ENCODE results near the gene FCHO2. TPM values are rescaled to one million over a fixed set of nuclear protein-coding genes. Genes with fewer than 3 reads are reported as not detected.

FCHO2 gene
- total RNA-seq, 1 donor from 2014 or later: 17.7 TPM

DNA sequence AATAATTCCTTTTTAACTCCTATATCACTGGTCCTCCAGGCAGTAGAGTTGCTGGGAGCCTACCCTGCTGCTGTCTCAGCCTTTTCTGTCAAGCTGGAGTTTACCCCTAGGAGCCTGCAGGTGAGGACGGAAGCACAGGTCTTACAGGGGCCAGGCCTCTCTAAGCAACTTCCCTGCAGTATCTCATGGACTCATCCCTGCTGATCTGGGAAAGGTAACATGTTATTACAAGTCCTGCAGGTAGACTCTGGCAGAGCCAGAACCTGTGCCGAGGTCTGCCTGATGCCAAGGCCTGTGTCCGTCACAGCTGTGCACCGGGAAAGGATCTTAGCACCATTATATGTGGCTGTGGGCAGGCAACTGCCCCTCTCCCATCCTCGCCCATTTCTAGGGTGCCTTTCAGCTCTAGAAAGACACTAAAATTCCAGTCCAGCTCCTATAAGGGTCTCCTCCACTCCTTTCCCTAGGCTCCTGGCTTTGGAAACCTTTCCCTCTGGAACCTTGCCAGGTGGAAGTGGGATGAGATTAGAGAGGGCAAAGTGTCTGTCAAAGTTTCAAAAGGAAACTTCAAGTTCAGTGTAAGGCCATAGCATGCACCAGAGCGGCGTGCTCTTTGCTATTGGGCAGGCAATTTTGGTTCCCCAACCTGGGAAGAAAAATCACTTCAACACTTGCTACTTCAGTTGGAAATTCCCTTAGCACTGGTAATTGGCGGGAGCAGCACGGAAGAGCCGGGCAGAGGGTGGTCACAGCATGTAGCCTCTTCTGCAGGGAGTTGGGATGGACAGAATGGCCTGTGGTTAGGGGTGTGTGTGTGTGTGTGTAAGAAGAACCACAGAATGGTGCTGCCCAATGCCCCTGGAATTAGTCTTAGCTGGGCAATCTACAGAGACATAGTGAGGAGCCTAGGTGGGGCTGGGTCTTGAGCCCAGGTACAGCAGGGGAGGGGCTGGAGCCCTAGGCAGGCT is 182.0 kb downstream of the FCHO2 start:
- H3K79me2 ChIP-seq (ENCODE audit: low read depth): no peaks in the 10 kb centered on the region
- Mint-ChIP-seq H3K27me3 (ENCODE audit: insufficient read depth, low read depth) (peaks cover 3% of the 10 kb centered on the region), H3K36me3 (no peaks in the 10 kb centered on the region), H3K27ac (no peak overlapping the region), H3K9me3 (no peaks in the 10 kb centered on the region), H3K4me3 (no peak overlapping the region), H3K4me1 (peaks cover 3% of the 10 kb centered on the region)
- H3K36me3 ChIP-seq: no peaks in the 10 kb centered on the region
- no peak for TF ChIP-seq EZH2phosphoT487 (IDR thresholded peaks at IDR 0.05)
- TF ChIP-seq, protein P1, sequence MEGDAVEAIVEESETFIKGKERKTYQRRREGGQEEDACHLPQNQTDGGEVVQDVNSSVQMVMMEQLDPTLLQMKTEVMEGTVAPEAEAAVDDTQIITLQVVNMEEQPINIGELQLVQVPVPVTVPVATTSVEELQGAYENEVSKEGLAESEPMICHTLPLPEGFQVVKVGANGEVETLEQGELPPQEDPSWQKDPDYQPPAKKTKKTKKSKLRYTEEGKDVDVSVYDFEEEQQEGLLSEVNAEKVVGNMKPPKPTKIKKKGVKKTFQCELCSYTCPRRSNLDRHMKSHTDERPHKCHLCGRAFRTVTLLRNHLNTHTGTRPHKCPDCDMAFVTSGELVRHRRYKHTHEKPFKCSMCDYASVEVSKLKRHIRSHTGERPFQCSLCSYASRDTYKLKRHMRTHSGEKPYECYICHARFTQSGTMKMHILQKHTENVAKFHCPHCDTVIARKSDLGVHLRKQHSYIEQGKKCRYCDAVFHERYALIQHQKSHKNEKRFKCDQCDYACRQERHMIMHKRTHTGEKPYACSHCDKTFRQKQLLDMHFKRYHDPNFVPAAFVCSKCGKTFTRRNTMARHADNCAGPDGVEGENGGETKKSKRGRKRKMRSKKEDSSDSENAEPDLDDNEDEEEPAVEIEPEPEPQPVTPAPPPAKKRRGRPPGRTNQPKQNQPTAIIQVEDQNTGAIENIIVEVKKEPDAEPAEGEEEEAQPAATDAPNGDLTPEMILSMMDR (IDR thresholded peaks at IDR 0.05): no peak
- H3K27me3 ChIP-seq: no peaks in the 10 kb centered on the region
- no peak overlapping the region for H3K4me3 ChIP-seq
- no peak overlapping the region for H3K27ac ChIP-seq
- H3K9ac ChIP-seq: no peak overlapping the region
- no peaks in the 10 kb centered on the region for H3F3A ChIP-seq (ENCODE audit: low read depth)
- H4K20me1 ChIP-seq (ENCODE audit: low read depth): no peaks in the 10 kb centered on the region
- H3K9me3 ChIP-seq (ENCODE audit: low read depth): no peaks in the 10 kb centered on the region
- no peaks in the 10 kb centered on the region for H3K4me1 ChIP-seq
- H2AFZ ChIP-seq (replicated peaks): no peak overlapping the region
- DNase-seq (ENCODE audit: low spot score): no peak
- H3K4me2 ChIP-seq: no peak overlapping the region

DNA sequence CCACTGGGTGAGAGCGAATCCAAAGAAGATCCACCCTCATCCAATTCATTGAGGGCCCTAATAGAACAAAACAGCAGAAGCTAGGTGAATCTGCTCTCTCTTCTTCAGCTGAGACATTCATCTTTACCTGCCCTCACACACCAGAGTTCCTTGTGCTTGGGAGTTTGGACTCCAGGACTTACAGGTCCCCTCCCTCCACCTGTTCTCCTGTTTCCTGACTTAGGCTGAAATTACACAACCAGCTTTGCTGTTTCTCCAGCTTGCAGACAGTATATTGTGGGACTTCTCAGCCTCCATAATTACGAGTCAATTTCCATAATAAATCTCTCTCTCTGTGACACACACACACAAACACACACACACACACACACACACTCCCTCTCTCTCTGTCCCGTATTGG is 183.6 kb downstream of the FCHO2 start:
- Histone ChIP-seq H3K79me2 (ENCODE audit: low read depth) (no peaks in the 10 kb centered on the region), H3K4me3 (no peak overlapping the region), H3K36me3 (no peaks in the 10 kb centered on the region), H2AFZ (replicated peaks) (no peak overlapping the region), H3K9me3 (ENCODE audit: low read depth) (no peaks in the 10 kb centered on the region), H3F3A (ENCODE audit: low read depth) (no peaks in the 10 kb centered on the region), H3K27me3 (no peaks in the 10 kb centered on the region), H3K4me1 (no peaks in the 10 kb centered on the region), H4K20me1 (ENCODE audit: low read depth) (no peaks in the 10 kb centered on the region), H3K27ac (no peak overlapping the region), H3K4me2 (no peak overlapping the region), H3K9ac (no peak overlapping the region)
- Mint-ChIP-seq H3K27me3 (ENCODE audit: insufficient read depth, low read depth) (peaks cover 3% of the 10 kb centered on the region), H3K36me3 (no peaks in the 10 kb centered on the region), H3K9me3 (no peaks in the 10 kb centered on the region), H3K27ac (no peak overlapping the region), H3K4me3 (no peak overlapping the region), H3K4me1 (peaks cover 3% of the 10 kb centered on the region)
- no peak for DNase-seq (ENCODE audit: low spot score)
- TF ChIP-seq EZH2 (IDR thresholded peaks at IDR 0.05) (no peak), EZH2phosphoT487 (IDR thresholded peaks at IDR 0.05) (no peak)
- TF ChIP-seq, protein P1 (IDR thresholded peaks at IDR 0.05): no peak

Other genes with a start within 250 kb of the FCHO2 start
- 194 and 316 TPM in 2 replicates for gene TNPO1, start 139.4 kb upstream of the FCHO2 start, total RNA-seq (ENCODE audit: low replicate concordance)
- not detected in 2 replicates for gene TMEM171, start 164.5 kb downstream of the FCHO2 start, total RNA-seq (ENCODE audit: low replicate concordance)
- not detected in 2 replicates for gene TMEM174, start 217.2 kb downstream of the FCHO2 start, total RNA-seq (ENCODE audit: low replicate concordance)

Data from neural progenitor cell (in vitro differentiated cells).